IMR-90 (cell line): Measurements from ENCODE around the gene HOXA7. TPM values are rescaled to one million over a fixed set of nuclear protein-coding genes. Genes with fewer than 3 reads are reported as not detected.
A peak's percentile ranks its signal among the peaks of the same experiment; 100 is the strongest.

Source experiments
- CEBPB ChIP-seq: IDR thresholded peaks from 2 replicates; pipeline ENCODE4 v1.6.1; 2012; ENCODE audit warnings: low read depth, low read length, improper control_type of control experiment
- ELK1 ChIP-seq: fragments of 150-350 bp; IDR thresholded peaks from 2 replicates; pipeline ENCODE4 v1.6.1; 2016; ENCODE audit warnings: low read depth, mild to moderate bottlenecking, low read length, moderate library complexity, borderline replicate concordance
- MXI1 ChIP-seq: IDR thresholded peaks from 2 replicates; pipeline ENCODE4 v1.6.1; 2012; ENCODE audit warnings: low read depth, mild to moderate bottlenecking, low read length, moderate library complexity, borderline replicate concordance
- polyA plus RNA-seq, 3 experiments: library from polyadenylated mRNA; depleted of rRNA; stranded (reverse); fragments of >200 nt; gene quantifications; 2 replicates each; pipeline ENCODE4 v1.2.3, GENCODE V29; 2012; ENCODE audit warnings: low replicate concordance in 1 of 3
- total RNA-seq: library from RNA; depleted of rRNA; stranded (reverse); fragments of >200 nt; gene quantifications from 2 replicates; pipeline ENCODE4 v1.2.3, GENCODE V29; 2012

The HOXA7 gene
- total and polyA plus RNA-seq, 2 of the 4 experiments (the other 2 are of a cell fraction), result 0.18 to 1.7 TPM

- TF ChIP-seq ELK1 (no peak), MXI1 (peak; percentile 58; the same call in 1 of the 2 replicates), CEBPB (peak; percentile 98)
These were observed 13.2 kb downstream of the HOXA7 start, which contains the start of gene HOXA5 (continued) for GRCh38 chr7:27143023-27143949.
